Erythroblast (primary cell): Measurements from ENCODE around the gene PPP3CA.

Experiments used
- GATA1 ChIP-seq: IDR thresholded peaks from 2 replicates; pipeline ENCODE4 v1.6.1; 2011; ENCODE audit warnings: low read depth, mild to moderate bottlenecking, control low read depth, low read length, moderate library complexity
- POLR2A ChIP-seq: IDR thresholded peaks from 2 replicates; pipeline ENCODE4 v1.6.1; 2011; ENCODE audit warnings: mild to moderate bottlenecking, low read length

DNA sequence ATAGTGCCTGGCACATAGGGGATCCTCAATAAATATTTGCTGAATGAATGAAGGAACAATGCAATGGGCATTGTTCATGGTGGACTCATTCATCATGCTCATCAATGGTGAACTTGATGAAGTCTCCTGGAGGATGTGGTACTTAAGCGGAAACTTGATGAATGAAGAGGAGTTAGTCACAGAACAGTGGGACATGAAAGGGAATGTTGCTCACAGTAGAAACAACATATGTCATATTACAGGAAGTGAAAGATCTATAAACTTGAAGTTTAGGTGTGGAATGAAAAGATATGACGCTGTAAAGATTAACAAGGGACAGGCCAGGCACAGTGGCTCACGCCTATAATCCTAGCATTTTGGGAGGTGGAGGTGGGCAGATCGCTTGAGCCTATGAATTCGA, 224.1 kb downstream of the PPP3CA start:
- TF ChIP-seq POLR2A (no peak), GATA1 (no peak)
